Liver (tissue), 3 donors: ENCODE data around the gene CPS1.

ENCODE experiments used
- CTCF ChIP-seq: fragments of 150-350 bp; IDR thresholded peaks from 2 replicates; pipeline ENCODE4 v1.5.1; 2017; ENCODE audit warnings: improper control_type of control experiment, low read depth, low read length; ENCODE audit not compliant: missing input control
- JUND ChIP-seq, 2 donors: IDR thresholded peaks; 2 replicates each; pipeline ENCODE4 v1.6.1; 2016; ENCODE audit warnings: antibody characterized with exemption in 2 of 2
- RAD21 ChIP-seq, 2 donors: IDR thresholded peaks; 2 replicates each; pipeline ENCODE4 v1.6.1; 2016; ENCODE audit warnings: antibody characterized with exemption in 2 of 2, mild to moderate bottlenecking in 2 of 2
- RXRA ChIP-seq, 2 donors: IDR thresholded peaks; 2 replicates each; pipeline ENCODE4 v1.6.1; 2017 to 2018; ENCODE audit warnings: antibody characterized with exemption in 2 of 2, mild to moderate bottlenecking in 1 of 2
- SP1 ChIP-seq: IDR thresholded peaks from 2 replicates; pipeline ENCODE4 v1.6.1; 2018; ENCODE audit warnings: antibody characterized with exemption, mild to moderate bottlenecking
- TAF1 ChIP-seq: conservative IDR thresholded peaks from 2 replicates; pipeline ENCODE4 v1.6.1; 2016; ENCODE audit warnings: antibody characterized with exemption, mild to moderate bottlenecking
- TF ChIP-seq, protein P1 (sequence below): IDR thresholded peaks from 2 replicates; pipeline ENCODE4 v1.6.1; 2016; ENCODE audit warnings: antibody characterized with exemption, mild to moderate bottlenecking
- TF ChIP-seq, protein P2 (sequence below): IDR thresholded peaks from 2 replicates; pipeline ENCODE4 v1.6.1; 2016; ENCODE audit warnings: antibody characterized with exemption
- donor health status: healthy.
- donor health status: healthy.

DNA sequence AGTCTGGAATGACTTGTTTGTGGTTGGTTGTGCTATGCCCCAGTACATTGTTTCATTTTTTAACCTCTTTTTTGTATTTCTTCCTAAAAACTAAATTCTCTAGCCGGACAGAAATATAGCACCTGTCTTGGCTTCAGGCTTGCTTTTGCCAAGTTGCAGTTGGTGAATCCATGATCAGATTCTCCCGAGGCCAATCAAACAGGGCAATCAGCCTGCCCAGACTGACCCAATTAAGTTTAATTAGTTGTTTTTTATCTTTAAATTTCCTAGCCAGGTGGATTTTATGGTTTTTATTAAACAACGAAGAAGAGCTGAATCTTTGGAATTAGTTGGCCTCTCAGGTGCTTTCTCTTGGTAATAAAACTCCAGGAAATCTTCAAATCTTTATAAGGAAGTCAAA, 162.1 kb downstream of the CPS1 start:
- no peak for TF ChIP-seq CTCF
- TF ChIP-seq, protein P1, sequence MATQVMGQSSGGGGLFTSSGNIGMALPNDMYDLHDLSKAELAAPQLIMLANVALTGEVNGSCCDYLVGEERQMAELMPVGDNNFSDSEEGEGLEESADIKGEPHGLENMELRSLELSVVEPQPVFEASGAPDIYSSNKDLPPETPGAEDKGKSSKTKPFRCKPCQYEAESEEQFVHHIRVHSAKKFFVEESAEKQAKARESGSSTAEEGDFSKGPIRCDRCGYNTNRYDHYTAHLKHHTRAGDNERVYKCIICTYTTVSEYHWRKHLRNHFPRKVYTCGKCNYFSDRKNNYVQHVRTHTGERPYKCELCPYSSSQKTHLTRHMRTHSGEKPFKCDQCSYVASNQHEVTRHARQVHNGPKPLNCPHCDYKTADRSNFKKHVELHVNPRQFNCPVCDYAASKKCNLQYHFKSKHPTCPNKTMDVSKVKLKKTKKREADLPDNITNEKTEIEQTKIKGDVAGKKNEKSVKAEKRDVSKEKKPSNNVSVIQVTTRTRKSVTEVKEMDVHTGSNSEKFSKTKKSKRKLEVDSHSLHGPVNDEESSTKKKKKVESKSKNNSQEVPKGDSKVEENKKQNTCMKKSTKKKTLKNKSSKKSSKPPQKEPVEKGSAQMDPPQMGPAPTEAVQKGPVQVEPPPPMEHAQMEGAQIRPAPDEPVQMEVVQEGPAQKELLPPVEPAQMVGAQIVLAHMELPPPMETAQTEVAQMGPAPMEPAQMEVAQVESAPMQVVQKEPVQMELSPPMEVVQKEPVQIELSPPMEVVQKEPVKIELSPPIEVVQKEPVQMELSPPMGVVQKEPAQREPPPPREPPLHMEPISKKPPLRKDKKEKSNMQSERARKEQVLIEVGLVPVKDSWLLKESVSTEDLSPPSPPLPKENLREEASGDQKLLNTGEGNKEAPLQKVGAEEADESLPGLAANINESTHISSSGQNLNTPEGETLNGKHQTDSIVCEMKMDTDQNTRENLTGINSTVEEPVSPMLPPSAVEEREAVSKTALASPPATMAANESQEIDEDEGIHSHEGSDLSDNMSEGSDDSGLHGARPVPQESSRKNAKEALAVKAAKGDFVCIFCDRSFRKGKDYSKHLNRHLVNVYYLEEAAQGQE = no peak
- TF ChIP-seq JUND (IDR thresholded peaks at IDR 0.05) = no peak
- TF ChIP-seq RAD21 (IDR thresholded peaks at IDR 0.05) = no peak
- TF ChIP-seq, protein P2, sequence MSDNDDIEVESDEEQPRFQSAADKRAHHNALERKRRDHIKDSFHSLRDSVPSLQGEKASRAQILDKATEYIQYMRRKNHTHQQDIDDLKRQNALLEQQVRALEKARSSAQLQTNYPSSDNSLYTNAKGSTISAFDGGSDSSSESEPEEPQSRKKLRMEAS = no peak
- TF ChIP-seq SP1 = no peak
- TF ChIP-seq RXRA (IDR thresholded peaks at IDR 0.05) = no peak
- TF ChIP-seq TAF1 = no peak
